CD4-positive, alpha-beta T cell (primary cell): Measurements from ENCODE around the gene MYO1A. TPM values are rescaled to one million over a fixed set of nuclear protein-coding genes. Genes with fewer than 3 reads are reported as not detected.

Experiments
- ATAC-seq: fragments of 200-7000 bp; cut with Tn5 transposase; one replicate; pipeline ENCODE4 v1.10.0; 2022; ENCODE audit warnings: mild to moderate bottlenecking; ENCODE audit not compliant: poor library complexity
- CTCF ChIA-PET: fragments of 350-600 bp; sonication (Branson Sonifier 250); formaldehyde crosslinking; loops from one replicate; lab custom pipeline; 2021; ENCODE audit warnings: antibody characterized with exemption, inconsistent platforms; lab: Charles Lee
- POLR2A ChIA-PET: fragments of 350-600 bp; sonication (Branson Sonifier 250); formaldehyde crosslinking; loops from one replicate; lab custom pipeline; 2021; ENCODE audit warnings: antibody characterized with exemption, inconsistent platforms; lab: Charles Lee
- DNase-seq, 14 experiments: peaks; one replicate each; pipeline ENCODE4 v3.0.0-alpha.2; 2013 to 2020; ENCODE audit warnings: mixed read lengths in 2 of 14
- H3K27ac ChIP-seq, 2 donors: one replicate each; pipeline versions ENCODE4 v1.5.1 to v1.7.0; 2013; ENCODE audit warnings: low read length in 2 of 2, low read depth in 1 of 2, mild to moderate bottlenecking in 1 of 2
- H3K27me3 ChIP-seq, 2 experiments: 1 replicate in 1 of 2; 2 replicates in 1 of 2; pipeline versions ENCODE4 v1.6.1 to v1.7.0; 2013; ENCODE audit warnings: low read length in 2 of 2, control low read depth in 1 of 2, mild to moderate bottlenecking in 1 of 2, moderate library complexity in 1 of 2; ENCODE audit not compliant: insufficient read depth in 2 of 2, control insufficient read depth in 1 of 2
- H3K36me3 ChIP-seq: one replicate; pipeline ENCODE4 v1.6.1; 2013; ENCODE audit warnings: low read length, control low read depth; ENCODE audit not compliant: insufficient read depth
- H3K4me1 ChIP-seq: one replicate; pipeline ENCODE4 v1.6.1; 2013; ENCODE audit warnings: low read length, control low read depth; ENCODE audit not compliant: insufficient read depth
- H3K4me3 ChIP-seq: one replicate; pipeline ENCODE4 v1.5.1; 2013; ENCODE audit warnings: mild to moderate bottlenecking, low read length, moderate library complexity
- H3K9me3 ChIP-seq, 2 experiments: 1 replicate in 1 of 2; 2 replicates in 1 of 2; pipeline versions ENCODE4 v1.6.1 to v1.7.0; 2013; ENCODE audit warnings: low read length in 2 of 2, mild to moderate bottlenecking in 2 of 2, control low read depth in 1 of 2, moderate library complexity in 1 of 2; ENCODE audit not compliant: control insufficient read depth in 1 of 2, insufficient read depth in 1 of 2
- H3K27ac Mint-ChIP-seq: one replicate; pipeline ENCODE4 v1.8.0; 2020; ENCODE audit warnings: mixed read lengths
- H3K27me3 Mint-ChIP-seq: one replicate; pipeline ENCODE4 v1.8.0; 2021; ENCODE audit warnings: mixed read lengths
- H3K36me3 Mint-ChIP-seq: one replicate; pipeline ENCODE4 v1.8.0; 2021; ENCODE audit warnings: low read depth, mixed read lengths
- H3K4me1 Mint-ChIP-seq: one replicate; pipeline ENCODE4 v1.8.0; 2021; ENCODE audit warnings: low read depth, mixed read lengths
- H3K4me3 Mint-ChIP-seq: one replicate; pipeline ENCODE4 v1.8.0; 2020; ENCODE audit warnings: mild to moderate bottlenecking, mixed read lengths
- H3K9me3 Mint-ChIP-seq: one replicate; pipeline ENCODE4 v1.8.0; 2020; ENCODE audit warnings: mixed read lengths
- intact Hi-C, 2 experiments: fragments of 100-400 bp; cut with DNase I in 1 of 2; cut with micrococcal nuclease in 1 of 2; formaldehyde crosslinking; loops; one replicate each; pipeline versions ENCODE4 v1.15.1 to v1.9.0; 2023 to 2025; cut with DNase I, micrococcal nuclease
- total RNA-seq, 174 experiments: library from RNA in 2 of 174; stranded (reverse) in 2 of 174; gene quantifications; one replicate each; pipeline ENCODE4 v1.2.3 and lab custom pipeline; 2021 to 2026
- TF ChIP-seq, protein P1 (sequence below): fragments of 200-600 bp; IDR thresholded peaks from one replicate; pipeline ENCODE4 v1.8.0; 2022; ENCODE audit warnings: antibody characterized with exemption, mild to moderate bottlenecking

The MYO1A gene
- total RNA-seq, 2 experiments from 2014 or later, result 1.0 to 1.1 TPM

DNA sequence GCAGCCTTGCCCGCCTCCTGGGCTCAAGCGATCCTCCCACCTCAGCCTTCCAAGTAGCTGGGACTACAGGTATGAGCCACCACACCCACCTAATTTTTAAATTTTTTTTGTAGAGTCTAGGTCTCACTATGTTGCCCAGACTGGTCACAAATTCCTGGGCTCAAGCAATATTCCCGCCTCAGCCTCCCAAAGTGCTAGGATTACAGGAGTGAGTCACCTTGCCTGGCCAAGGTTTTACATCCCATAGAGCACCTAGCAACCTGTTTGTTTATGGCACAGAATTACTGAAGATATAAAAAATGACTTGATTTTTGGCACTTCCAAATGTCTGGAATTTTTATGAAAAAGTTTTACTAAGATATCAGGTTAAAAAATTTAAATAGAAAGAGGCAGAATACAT, 16.5 kb downstream of the MYO1A start:
- DNase-seq (no peak), ATAC-seq (no peak)
- no peaks in the 10 kb centered on the region for H3K36me3 Mint-ChIP-seq
- Histone ChIP-seq H3K4me1 (peaks cover 24% of the 10 kb centered on the region), H3K4me3 (no peak overlapping the region), H3K36me3 (no peaks in the 10 kb centered on the region), H3K27ac (no peak overlapping the region), H3K9me3 (no peaks in the 10 kb centered on the region), H3K27me3 (no peaks in the 10 kb centered on the region)
- no peak overlapping the region for H3K4me3 Mint-ChIP-seq
- H3K9me3 Mint-ChIP-seq, result no peaks in the 10 kb centered on the region
- no peak overlapping the region for H3K27ac Mint-ChIP-seq
- H3K4me1 Mint-ChIP-seq, result peaks cover 37% of the 10 kb centered on the region
- intact Hi-C loops, result no loop called here
- no peaks in the 10 kb centered on the region for H3K27me3 Mint-ChIP-seq
- CTCF ChIA-PET, result interaction anchor here (1.6 kb wide), 1 partner anchor 25 kb away, joined by 5 read pairs; no protein-coding TSS in a partner anchor
- POLR2A ChIA-PET, result interaction anchor here (1.1 kb wide), 1 partner anchor 17 kb away, joined by 3 read pairs; no protein-coding TSS in a partner anchor
- TF ChIP-seq, protein P1, sequence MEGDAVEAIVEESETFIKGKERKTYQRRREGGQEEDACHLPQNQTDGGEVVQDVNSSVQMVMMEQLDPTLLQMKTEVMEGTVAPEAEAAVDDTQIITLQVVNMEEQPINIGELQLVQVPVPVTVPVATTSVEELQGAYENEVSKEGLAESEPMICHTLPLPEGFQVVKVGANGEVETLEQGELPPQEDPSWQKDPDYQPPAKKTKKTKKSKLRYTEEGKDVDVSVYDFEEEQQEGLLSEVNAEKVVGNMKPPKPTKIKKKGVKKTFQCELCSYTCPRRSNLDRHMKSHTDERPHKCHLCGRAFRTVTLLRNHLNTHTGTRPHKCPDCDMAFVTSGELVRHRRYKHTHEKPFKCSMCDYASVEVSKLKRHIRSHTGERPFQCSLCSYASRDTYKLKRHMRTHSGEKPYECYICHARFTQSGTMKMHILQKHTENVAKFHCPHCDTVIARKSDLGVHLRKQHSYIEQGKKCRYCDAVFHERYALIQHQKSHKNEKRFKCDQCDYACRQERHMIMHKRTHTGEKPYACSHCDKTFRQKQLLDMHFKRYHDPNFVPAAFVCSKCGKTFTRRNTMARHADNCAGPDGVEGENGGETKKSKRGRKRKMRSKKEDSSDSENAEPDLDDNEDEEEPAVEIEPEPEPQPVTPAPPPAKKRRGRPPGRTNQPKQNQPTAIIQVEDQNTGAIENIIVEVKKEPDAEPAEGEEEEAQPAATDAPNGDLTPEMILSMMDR, result no peak

DNA sequence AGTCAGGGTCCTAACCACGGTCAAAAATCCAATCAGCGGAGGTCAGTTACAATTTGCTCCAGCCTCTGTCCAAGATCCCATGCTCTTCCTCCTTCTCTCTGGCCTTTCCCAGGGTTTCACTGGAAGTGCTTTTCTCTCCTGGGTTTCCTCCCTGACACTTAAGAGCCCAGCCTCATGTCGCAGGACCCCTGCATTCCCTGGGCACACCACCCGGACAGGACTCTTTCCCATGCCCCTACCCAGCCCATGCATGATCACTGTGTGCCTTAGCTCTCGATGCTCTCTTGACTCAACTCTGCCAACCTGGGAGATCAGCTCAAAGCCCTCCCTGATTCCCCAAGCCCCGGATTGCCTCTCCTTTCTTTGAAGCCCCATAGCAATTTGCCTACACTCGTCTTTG, 18.1 kb downstream of the MYO1A start:
- ChIA-PET CTCF (interaction anchor here (1.0 to 2.1 kb wide), 4 partner anchors 10 to 38 kb away, joined by 3 to 5 read pairs (median 4); no protein-coding TSS in a partner anchor), POLR2A (interaction anchor here (0.6 to 2.5 kb wide), 10 partner anchors 8 to 362 kb away, joined by 3 to 8 read pairs (median 4); partner anchors contain the start of genes STAT6 and ZBTB39)
- intact Hi-C loops, result no loop called here
- DNase-seq (no peak), ATAC-seq (no peak)
- Mint-ChIP-seq H3K36me3 (no peaks in the 10 kb centered on the region), H3K4me1 (peaks cover 54% of the 10 kb centered on the region), H3K4me3 (no peak overlapping the region), H3K27me3 (no peaks in the 10 kb centered on the region), H3K27ac (no peak overlapping the region), H3K9me3 (no peaks in the 10 kb centered on the region)
- Histone ChIP-seq H3K27me3 (no peaks in the 10 kb centered on the region), H3K4me3 (no peak overlapping the region), H3K9me3 (no peaks in the 10 kb centered on the region), H3K4me1 (peaks cover 40% of the 10 kb centered on the region), H3K36me3 (no peaks in the 10 kb centered on the region), H3K27ac (no peak overlapping the region)
- TF ChIP-seq, protein P1, result no peak

DNA sequence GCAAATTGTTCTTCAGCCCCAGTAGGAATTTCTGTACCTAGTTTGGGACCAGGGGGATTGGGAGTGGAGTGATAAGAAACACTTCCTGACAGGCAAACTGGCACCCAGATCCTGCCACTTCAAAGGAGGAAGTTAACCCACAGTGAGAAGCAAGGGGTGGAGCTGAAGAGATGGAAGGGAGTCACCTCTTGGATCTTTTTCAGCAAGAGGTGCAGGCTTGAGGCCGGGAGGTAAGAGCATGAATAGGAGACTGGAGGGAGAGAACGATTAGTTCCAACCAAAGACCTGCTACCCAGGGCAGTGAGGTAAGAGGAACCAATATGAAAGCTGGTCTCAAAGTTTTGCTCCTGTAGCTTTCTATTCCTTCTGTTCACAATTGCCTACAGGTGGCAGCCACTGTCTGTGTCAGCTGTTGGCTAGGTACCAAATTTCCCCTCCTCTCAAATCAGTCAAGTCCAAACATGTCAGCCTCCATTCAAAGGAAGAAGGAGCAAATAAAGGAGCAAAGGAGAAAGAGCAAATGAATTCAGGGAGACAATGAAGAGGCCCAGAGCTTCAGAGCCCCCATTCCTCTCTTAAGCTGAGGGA, 18.7 kb downstream of the MYO1A start:
- H3K9me3 ChIP-seq, result no peaks in the 10 kb centered on the region
- H3K4me1 ChIP-seq, result peaks cover 43% of the 10 kb centered on the region
- TF ChIP-seq, protein P1, result no peak
- intact Hi-C loops, result no loop called here
- Mint-ChIP-seq H3K27ac (peak overlapping the region; percentile 14), H3K9me3 (no peaks in the 10 kb centered on the region), H3K36me3 (no peaks in the 10 kb centered on the region), H3K27me3 (no peaks in the 10 kb centered on the region), H3K4me1 (peaks cover 59% of the 10 kb centered on the region), H3K4me3 (no peak overlapping the region)
- ChIA-PET POLR2A (interaction anchor here (0.6 to 2.5 kb wide), 11 partner anchors 9 to 361 kb away, joined by 3 to 8 read pairs (median 4); partner anchors contain the start of genes STAT6 and ZBTB39), CTCF (interaction anchor here (0.8 to 2.1 kb wide), 5 partner anchors 10 to 38 kb away, joined by 3 to 5 read pairs (median 3); no protein-coding TSS in a partner anchor)
- DNase-seq (peak in 5 of 14 experiments; percentile 12 to 54 (median 47)), ATAC-seq (peak; percentile 82)
- H3K4me3 ChIP-seq, result no peak overlapping the region
- no peak overlapping the region for H3K27ac ChIP-seq
- no peaks in the 10 kb centered on the region for H3K36me3 ChIP-seq
- no peaks in the 10 kb centered on the region for H3K27me3 ChIP-seq
